HCT116 (cell line): ENCODE data around the gene SUPT16H. TPM values are rescaled to one million over a fixed set of nuclear protein-coding genes. Genes with fewer than 3 reads are reported as not detected.

Experiments
- ATAC-seq: fragments of 200-7000 bp; cut with Tn5 transposase; 2 replicates; pipeline ENCODE4 v1.9.1; 2020; ENCODE audit warnings: mild to moderate bottlenecking, moderate library complexity
- BruUV-seq: library from RNA; stranded (reverse); fragments of 400-500 nt; replicated peaks from 2 replicates; lab custom pipeline; 2021; lab: Mats Ljungman, UMichigan
- CTCF ChIA-PET: fragments of 300-600 bp; sonication (Branson Sonifier 250); formaldehyde crosslinking; loops from one replicate; lab custom pipeline; 2021; ENCODE audit warnings: antibody characterized with exemption; lab: Charles Lee
- POLR2A ChIA-PET: fragments of 300-600, 350-600 bp; sonication (Branson Sonifier 250); formaldehyde crosslinking; loops from one replicate; lab custom pipeline; 2021; ENCODE audit warnings: antibody characterized with exemption; lab: Charles Lee
- RAD21 ChIA-PET, 2 experiments: fragments of 300-600 bp; sonication (Branson Sonifier 250); formaldehyde crosslinking; loops; one replicate each; lab custom pipeline; 2023; ENCODE audit warnings: low total read pairs in 2 of 2; ENCODE audit not compliant: uncharacterized antibody in 2 of 2, unreplicated experiment in 2 of 2, low non-redundant PET in 1 of 2; lab: Charles Lee
- DNase-seq: peaks from one replicate; pipeline ENCODE4 v3.0.0-alpha.2; 2010; ENCODE audit warnings: low read depth, low spot score
- H2AFZ ChIP-seq: fragments of 200-600 bp; shearing (Covaris generic), sonication (generic); 2 replicates; pipeline ENCODE4 v1.6.1; 2017; ENCODE audit warnings: low read depth, mixed run types, mixed read lengths, antibody characterized with exemption, low read length; ENCODE audit not compliant: poor library complexity, severe bottlenecking
- H3K27ac ChIP-seq: 2 replicates; pipeline ENCODE4 v1.5.1; 2012; ENCODE audit warnings: low read depth, low read length
- H3K27me3 ChIP-seq: fragments of 200-600 bp; sonication (generic); 2 replicates; pipeline ENCODE4 v1.6.1; 2016; ENCODE audit warnings: mixed run types, low read length, mixed read lengths; ENCODE audit not compliant: insufficient read depth
- H3K36me3 ChIP-seq, 2 experiments: fragments of 200-500 bp in 1 of 2; fragments of 200-600 bp in 1 of 2; sonication (Bioruptor generic) in 1 of 2; sonication (generic) in 1 of 2; 2 replicates each; pipeline versions ENCODE4 v1.5.1 to v1.6.1; 2014 to 2016; ENCODE audit warnings: low read length in 2 of 2, inconsistent platforms in 1 of 2, mixed read lengths in 1 of 2, mixed run types in 1 of 2; ENCODE audit not compliant: insufficient read depth in 2 of 2, control insufficient read depth in 1 of 2
- H3K4me1 ChIP-seq, 2 experiments: fragments of 200-600 bp in 1 of 2; sonication (generic) in 1 of 2; 2 replicates each; pipeline versions ENCODE4 v1.5.1 to v1.6.1; 2012 to 2017; ENCODE audit warnings: low read length in 2 of 2, inconsistent platforms in 1 of 2, mild to moderate bottlenecking in 1 of 2, mixed read lengths in 1 of 2, mixed run types in 1 of 2, moderate library complexity in 1 of 2; ENCODE audit not compliant: insufficient read depth in 2 of 2, control insufficient read depth in 1 of 2
- H3K4me2 ChIP-seq: fragments of 200-600 bp; sonication (generic); 2 replicates; pipeline ENCODE4 v1.6.1; 2017; ENCODE audit warnings: mixed run types, low read length, mixed read lengths
- H3K4me3 ChIP-seq, 2 experiments: fragments of 200-600 bp in 1 of 2; sonication (generic) in 1 of 2; replicated peaks in 1 of 2; 2 replicates each; pipeline ENCODE4 v1.5.1; 2011 to 2016; ENCODE audit warnings: low read length in 2 of 2, control low read depth in 1 of 2, low read depth in 1 of 2, mild to moderate bottlenecking in 1 of 2, mixed read lengths in 1 of 2, mixed run types in 1 of 2
- H3K79me2 ChIP-seq: fragments of 200-600 bp; sonication (generic); 2 replicates; pipeline ENCODE4 v1.6.1; 2017; ENCODE audit warnings: mild to moderate bottlenecking, mixed run types, low read length, moderate library complexity, mixed read lengths; ENCODE audit not compliant: insufficient read depth
- H3K9ac ChIP-seq: fragments of 200-600 bp; sonication (generic); 2 replicates; pipeline ENCODE4 v1.6.1; 2016; ENCODE audit warnings: low read length, mixed read lengths
- H3K9me2 ChIP-seq: fragments of 200-600 bp; sonication (generic), shearing (Covaris generic); 2 replicates; pipeline ENCODE4 v1.6.1; 2017; ENCODE audit warnings: mixed run types, mild to moderate bottlenecking, moderate library complexity; ENCODE audit not compliant: insufficient read depth
- H3K9me3 ChIP-seq, 2 experiments: fragments of 200-500 bp in 1 of 2; fragments of 200-600 bp in 1 of 2; sonication (Bioruptor generic) in 1 of 2; sonication (generic) in 1 of 2; 2 replicates each; pipeline ENCODE4 v1.6.1; 2014 to 2017; ENCODE audit warnings: low read length in 2 of 2, mixed read lengths in 2 of 2, inconsistent platforms in 1 of 2, low read depth in 1 of 2, mild to moderate bottlenecking in 1 of 2, mixed run types in 1 of 2, moderate library complexity in 1 of 2; ENCODE audit not compliant: control insufficient read depth in 1 of 2, insufficient read depth in 1 of 2
- H4K20me1 ChIP-seq: fragments of 200-600 bp; sonication (generic), shearing (Covaris generic); 2 replicates; pipeline ENCODE4 v1.6.1; 2017; ENCODE audit warnings: mixed run types, mild to moderate bottlenecking, moderate library complexity; ENCODE audit not compliant: insufficient read depth
- CTCF ChIP-seq, 3 experiments: fragments of 200-600 bp in 1 of 3; sonication (generic) in 1 of 3; IDR thresholded peaks in 2 of 3; conservative IDR thresholded peaks in 1 of 3; 2 replicates each; pipeline ENCODE4 v1.5.1; 2012 to 2017; ENCODE audit warnings: low read depth in 2 of 3, low read length in 2 of 3, antibody characterized with exemption in 1 of 3, borderline replicate concordance in 1 of 3, control low read depth in 1 of 3, mild to moderate bottlenecking in 1 of 3, mixed read lengths in 1 of 3, mixed run types in 1 of 3, moderate library complexity in 1 of 3; ENCODE audit not compliant: insufficient read depth in 1 of 3
- EGR1 ChIP-seq: IDR thresholded peaks from 2 replicates; pipeline ENCODE4 v1.6.1; 2012; ENCODE audit warnings: low read depth
- EZH2 ChIP-seq: fragments of 200-600 bp; sonication (generic); IDR thresholded peaks from 2 replicates; pipeline ENCODE4 v1.6.1; 2017; ENCODE audit warnings: antibody characterized with exemption, mixed run types
- EZH2phosphoT487 ChIP-seq: fragments of 200-600 bp; IDR thresholded peaks from 2 replicates; pipeline ENCODE4 v1.6.1; 2018; ENCODE audit warnings: antibody characterized with exemption, borderline replicate concordance
- FOSL1 ChIP-seq: IDR thresholded peaks from 2 replicates; pipeline ENCODE4 v1.6.1; 2012; ENCODE audit warnings: low read depth
- JUND ChIP-seq: IDR thresholded peaks from 2 replicates; pipeline ENCODE4 v1.6.1; 2012
- MAX ChIP-seq: IDR thresholded peaks from 2 replicates; pipeline ENCODE4 v1.6.1; 2012
- POLR2A ChIP-seq: IDR thresholded peaks from 2 replicates; pipeline ENCODE4 v1.7.0; 2011; ENCODE audit warnings: borderline replicate concordance; ENCODE audit not compliant: insufficient read depth, insufficient read length; ENCODE audit errors: extremely low read depth
- POLR2AphosphoS5 ChIP-seq: IDR thresholded peaks from 2 replicates; pipeline ENCODE4 v1.6.1; 2011; ENCODE audit warnings: mild to moderate bottlenecking, low read depth, low read length, moderate library complexity
- RAD21 ChIP-seq: IDR thresholded peaks from 2 replicates; pipeline ENCODE4 v1.6.1; 2012; ENCODE audit warnings: low read depth, mild to moderate bottlenecking
- REST ChIP-seq: IDR thresholded peaks from 2 replicates; pipeline ENCODE4 v1.6.1; 2012; ENCODE audit warnings: low read depth
- SIN3A ChIP-seq: IDR thresholded peaks from 2 replicates; pipeline ENCODE4 v1.6.1; 2012; ENCODE audit warnings: low read depth
- SRF ChIP-seq: IDR thresholded peaks from 2 replicates; pipeline ENCODE4 v1.6.1; 2012; ENCODE audit warnings: low read depth
- TCF7L2 ChIP-seq: IDR thresholded peaks from 2 replicates; pipeline ENCODE4 v1.7.0; 2011; ENCODE audit warnings: borderline replicate concordance, inconsistent platforms; ENCODE audit not compliant: insufficient read depth, insufficient read length; ENCODE audit errors: extremely low read depth
- YY1 ChIP-seq: IDR thresholded peaks from 2 replicates; pipeline ENCODE4 v1.6.1; 2011; ENCODE audit warnings: low read length, low read depth, moderate library complexity, mild to moderate bottlenecking; ENCODE audit not compliant: insufficient replicate concordance; ENCODE audit errors: extremely low read depth
- ZBTB33 ChIP-seq: IDR thresholded peaks from 2 replicates; pipeline ENCODE4 v1.6.1; 2011; ENCODE audit warnings: mild to moderate bottlenecking, low read length, moderate library complexity; ENCODE audit not compliant: insufficient replicate concordance; ENCODE audit errors: extremely low read depth
- ZNF274 ChIP-seq: fragments of 200-500 bp; sonication (Bioruptor generic); IDR thresholded peaks from 2 replicates; pipeline ENCODE4 v1.6.1; 2014; ENCODE audit warnings: mild to moderate bottlenecking, low read depth, low read length, inconsistent platforms
- intact Hi-C: fragments of 100-400 bp; cut with micrococcal nuclease; formaldehyde crosslinking; loops from 2 replicates; pipeline ENCODE4 v1.10.0; 2022
- total RNA-seq: library from RNA; stranded (reverse); gene quantifications from one replicate; pipeline ENCODE4 v1.2.1, GENCODE V29; 2021; ENCODE audit not compliant: unreplicated experiment

Gene SUPT16H
- total RNA-seq, 1 experiment from 2014 or later: 154 TPM

GRCh38 chr14:21367582-21368144, 16.2 kb downstream of the SUPT16H start (continued):
- TF ChIP-seq CTCF (IDR thresholded peaks at IDR 0.05 in 2 of 3, conservative IDR thresholded peaks at IDR 0.05 in 1 of 3; ENCODE audit: borderline replicate concordance in 1 of 3, insufficient read depth in 1 of 3, low read depth in 2 of 3, low read length in 2 of 3): no peak

- intact Hi-C loops: no loop called here
- Histone ChIP-seq H3K79me2 (no peaks in the 10 kb centered on the region; the same call in 1 of the 2 replicates), H3K27me3 (no peaks in the 10 kb centered on the region), H3K4me1 (no peaks in the 10 kb centered on the region), H3K9me2 (no peaks in the 10 kb centered on the region), H3K9ac (no peak overlapping the region), H4K20me1 (no peaks in the 10 kb centered on the region), H3K27ac (no peak overlapping the region)
- ATAC-seq (no peak), DNase-seq (no peak)
- TF ChIP-seq YY1 (no peak), FOSL1 (no peak), POLR2A (no peak), EZH2 (no peak), TCF7L2 (no peak), MAX (no peak), SIN3A (no peak), ZBTB33 (no peak), POLR2AphosphoS5 (no peak), SRF (no peak), REST (no peak), ZNF274 (no peak), JUND (no peak), EZH2phosphoT487 (no peak), RAD21 (no peak), EGR1 (no peak)
- TF ChIP-seq, all 23 proteins: peak for 0
- Histone ChIP-seq H3K9me3 (no peaks in the 10 kb centered on the region), H2AFZ (no peak overlapping the region), H3K4me2 (no peak overlapping the region), H3K4me3 (no peak overlapping the region), H3K36me3 (peaks cover 76% of the 10 kb centered on the region in 2 experiments)
- ChIA-PET POLR2A (no interaction called here), RAD21 (no interaction called here), CTCF (no interaction called here)
- BruUV-seq: no TSS peak
Observed at GRCh38 chr14:21356511-21356910, 27.3 kb downstream of the SUPT16H start.
